ENCODE measurements around the gene COL1A1.

COL1A1 gene

DNA sequence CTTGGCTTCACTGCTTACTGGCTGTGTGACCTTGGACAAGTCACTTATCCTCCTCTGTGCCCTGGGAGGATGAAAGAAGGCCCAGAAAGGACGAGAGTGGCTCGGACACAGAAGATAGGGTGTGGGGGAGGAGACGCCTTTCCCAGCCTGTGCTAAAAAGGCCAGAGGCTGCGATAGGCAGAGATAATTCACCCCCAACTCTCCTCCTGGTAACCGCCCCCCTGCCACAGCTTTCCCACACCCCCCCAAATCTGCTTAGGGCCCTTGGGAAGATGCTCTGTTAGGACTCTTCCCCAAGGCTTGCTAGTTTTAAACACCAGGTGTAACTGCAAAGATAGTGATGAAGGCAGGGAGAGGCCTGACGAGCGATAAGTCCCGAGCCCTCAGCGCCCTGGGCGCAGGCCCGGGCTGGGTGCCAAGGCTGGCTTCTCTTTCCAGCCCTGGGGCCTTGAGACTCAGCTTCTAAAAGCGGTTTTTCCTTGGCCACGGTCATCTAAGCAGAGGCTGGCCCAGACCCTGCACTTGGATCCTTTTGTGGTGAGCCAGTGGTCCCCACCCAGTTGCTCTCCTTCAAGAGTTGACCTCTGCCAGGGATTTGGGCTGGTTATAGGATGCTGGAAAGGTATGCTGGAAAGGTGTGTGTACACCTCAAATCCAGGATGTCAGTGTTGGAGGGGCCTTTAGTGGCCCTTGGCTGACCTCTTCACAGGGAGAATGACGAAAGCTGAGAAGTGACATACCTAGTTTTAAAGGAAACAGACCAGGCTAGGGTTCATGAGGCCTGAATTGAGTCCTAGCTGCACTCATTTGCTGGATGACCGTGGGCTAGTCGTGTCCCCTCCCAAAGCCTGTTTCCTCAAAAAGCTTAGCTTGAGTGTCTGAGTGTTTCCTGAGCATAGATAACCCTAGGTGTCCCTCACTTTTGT lies 47.5 kb downstream of the COL1A1 start:
- no peak for DNase-seq (ENCODE audit: low spot score)

DNA sequence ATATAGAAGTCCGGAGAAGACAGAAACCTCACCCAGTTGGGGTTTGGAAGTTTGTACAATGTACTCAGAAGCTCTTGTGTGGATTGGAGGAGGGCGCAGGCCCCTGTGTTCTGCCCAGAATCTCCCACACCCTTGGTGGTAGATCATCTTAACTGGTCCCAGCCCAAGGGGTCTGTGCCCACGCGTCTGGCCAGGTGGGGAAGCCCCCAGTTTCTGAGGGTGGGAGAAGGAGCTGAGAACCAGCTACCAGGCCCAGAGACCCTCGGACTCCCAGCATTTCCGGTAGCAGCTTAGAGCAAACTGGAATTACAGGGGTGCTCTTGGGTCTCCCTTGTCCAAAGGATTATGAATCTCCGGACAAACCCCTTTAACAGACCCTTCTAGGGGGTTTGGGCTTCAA lies 48.7 kb downstream of the COL1A1 start:
- no peak for DNase-seq (ENCODE audit: low spot score)

DNA sequence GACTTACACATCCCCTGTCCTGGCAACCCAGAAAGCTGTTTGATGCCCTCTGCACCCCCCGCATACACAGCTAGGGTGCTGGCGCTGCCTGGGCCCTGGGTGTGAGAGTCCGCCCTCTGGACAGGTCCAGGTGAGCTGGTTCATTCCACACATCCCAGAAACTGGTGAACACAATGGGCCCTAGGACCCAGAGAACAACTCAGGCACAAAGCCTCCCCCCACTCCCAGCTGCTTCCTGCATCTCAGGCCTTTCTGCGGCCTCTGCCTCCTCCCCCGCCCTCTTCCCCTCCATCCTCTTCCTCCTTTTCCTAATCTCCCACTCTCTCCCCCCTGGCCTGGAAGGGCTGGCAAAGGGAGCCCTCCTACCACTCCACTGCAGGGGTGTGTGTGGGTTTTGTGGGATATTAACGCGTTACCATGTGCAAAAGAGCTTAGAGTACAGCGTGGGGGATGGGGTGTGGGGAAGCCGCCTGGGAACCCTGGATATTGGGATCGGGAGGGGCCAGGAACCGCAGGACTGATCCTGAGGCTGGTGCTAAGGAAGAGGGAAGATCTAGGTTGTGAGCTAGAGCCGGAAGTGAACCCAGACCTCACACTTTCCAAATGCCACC lies 49.4 kb downstream of the COL1A1 start:
- peak; percentile 52 for DNase-seq (ENCODE audit: low spot score)

DNA sequence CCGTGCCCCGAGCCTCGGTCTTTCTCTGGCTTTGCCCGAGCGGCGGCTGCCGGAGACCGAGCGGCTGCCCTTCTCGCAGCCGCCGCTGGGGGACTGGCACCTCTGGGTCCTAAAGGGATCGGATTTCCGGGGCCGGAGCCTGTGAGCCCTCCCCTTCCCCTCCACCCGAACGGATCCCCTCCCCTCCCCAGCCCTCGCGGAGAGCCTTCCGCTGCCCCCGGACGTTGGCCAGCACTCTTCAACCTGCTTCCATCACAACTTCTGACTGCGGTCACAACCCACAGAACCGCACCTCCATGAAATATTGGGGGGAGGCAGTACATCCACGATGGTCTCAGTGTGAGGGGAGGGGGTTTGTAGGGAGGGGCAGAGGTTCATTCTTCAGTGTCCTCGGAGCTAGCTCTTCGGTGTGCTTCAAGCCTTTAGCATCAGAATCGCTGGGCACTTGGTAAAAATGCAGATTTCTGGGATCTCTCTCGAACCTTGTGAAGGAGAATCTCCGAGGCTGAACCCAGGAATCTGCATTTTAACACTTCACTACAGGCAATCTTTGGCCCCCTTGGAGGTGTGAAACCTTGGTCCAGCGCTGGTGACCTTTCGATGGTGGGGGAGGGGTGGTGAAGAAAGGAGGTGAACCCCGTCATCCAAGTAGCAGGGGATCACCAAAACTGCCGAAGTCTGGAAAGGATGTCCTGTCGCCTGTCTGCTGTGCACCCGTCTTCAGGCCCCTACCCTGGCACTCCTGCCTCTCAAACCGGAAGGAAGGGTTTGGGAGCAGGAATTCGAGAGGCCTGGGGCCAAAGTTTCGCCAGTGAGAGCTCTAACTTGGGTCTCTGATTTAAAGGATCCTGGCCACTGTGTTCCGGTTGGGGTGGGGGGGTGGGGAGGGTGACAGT lies 50.1 kb downstream of the COL1A1 start:
- peak; percentile 86 for DNase-seq (ENCODE audit: low spot score)

DNA sequence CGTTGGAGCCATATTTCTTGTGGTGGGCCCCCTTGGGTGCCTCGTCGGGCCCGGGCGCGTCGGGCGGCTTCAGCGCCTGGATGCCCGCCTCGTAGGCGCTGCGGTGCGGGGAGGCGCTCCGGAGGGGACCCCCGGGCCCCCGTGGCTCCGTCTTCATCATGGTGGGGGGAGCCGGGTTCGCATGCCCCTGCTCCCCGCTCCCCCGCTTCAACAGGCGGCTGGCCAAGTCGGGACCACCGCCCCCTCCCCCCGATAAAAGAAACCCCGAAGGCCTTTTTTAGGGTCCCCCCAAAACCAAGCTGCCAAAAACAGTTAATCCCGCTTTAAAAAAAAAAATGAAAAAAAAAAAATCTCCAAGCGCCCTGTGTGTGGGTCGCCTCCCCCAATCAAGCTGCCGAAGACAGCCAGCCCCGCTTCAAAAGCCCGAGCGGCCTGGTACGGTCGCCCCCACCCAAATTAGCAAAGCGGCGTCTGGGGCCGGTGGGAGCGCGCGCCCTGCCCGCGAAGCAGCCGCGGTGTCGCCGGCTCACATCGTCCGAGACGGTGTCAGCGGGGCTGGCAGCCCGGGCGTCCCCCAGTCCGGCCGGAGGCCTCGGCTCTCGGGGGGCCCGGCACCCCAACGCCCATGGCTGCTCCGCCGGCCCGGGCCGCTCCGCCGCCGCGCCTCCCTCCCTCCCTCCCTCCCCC lies 50.9 kb downstream of the COL1A1 start, which contains the start of gene PPP1R9B:
Gene PPP1R9B (minus strand): TSS at position 324 of the 687 bp plus-strand sequence. CDS start 164 bp downstream, at position 160.
- no peak for DNase-seq (ENCODE audit: low spot score)

DNA sequence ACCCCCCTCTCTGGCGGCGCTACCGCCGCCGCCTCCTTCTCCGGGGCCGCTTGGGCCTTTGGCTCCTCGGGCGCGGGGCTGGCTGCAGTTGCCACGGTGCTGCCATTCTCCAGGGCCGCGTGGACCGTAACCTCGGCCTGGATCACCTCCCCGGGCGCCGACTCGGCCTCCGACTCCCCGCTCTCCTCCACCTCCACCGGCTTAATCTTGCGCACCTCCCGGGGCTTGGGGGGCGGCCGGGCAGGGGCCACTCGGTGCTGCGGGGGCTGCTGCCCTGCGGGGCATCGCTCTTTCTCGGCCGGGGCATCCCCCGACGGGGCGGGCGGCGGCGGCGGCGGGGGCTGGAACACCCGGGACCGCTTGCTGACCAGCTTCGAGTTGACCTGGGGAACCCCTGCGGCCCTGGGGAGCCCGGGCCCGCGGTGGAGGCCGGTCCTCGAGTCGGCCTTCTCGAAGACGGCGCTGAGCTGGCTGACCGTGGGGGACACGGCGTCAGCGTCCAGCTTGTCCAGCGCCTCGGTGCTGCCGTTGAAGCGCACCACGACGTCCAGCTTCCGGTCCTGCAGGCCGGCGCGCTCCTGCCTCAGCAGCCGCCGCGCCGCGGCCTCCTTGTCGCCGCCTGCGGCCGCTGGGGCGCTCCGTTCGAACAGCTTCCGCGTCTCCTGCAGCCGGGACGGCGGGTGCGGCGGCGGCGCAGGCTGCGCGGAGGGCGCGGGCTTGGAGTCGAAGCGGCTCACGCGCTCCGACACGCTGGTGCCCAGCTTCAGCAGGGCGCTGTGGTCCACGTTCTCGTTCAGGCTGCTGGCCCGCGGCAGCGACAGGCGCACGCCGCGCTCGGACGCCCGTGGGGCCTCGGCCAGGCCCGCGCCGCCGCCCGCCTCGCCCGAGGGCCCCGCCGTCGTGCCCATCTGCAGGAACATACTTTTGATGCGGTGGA lies 51.7 kb downstream of the COL1A1 start:
- peak; percentile 46 for DNase-seq (ENCODE audit: low spot score)

DNA sequence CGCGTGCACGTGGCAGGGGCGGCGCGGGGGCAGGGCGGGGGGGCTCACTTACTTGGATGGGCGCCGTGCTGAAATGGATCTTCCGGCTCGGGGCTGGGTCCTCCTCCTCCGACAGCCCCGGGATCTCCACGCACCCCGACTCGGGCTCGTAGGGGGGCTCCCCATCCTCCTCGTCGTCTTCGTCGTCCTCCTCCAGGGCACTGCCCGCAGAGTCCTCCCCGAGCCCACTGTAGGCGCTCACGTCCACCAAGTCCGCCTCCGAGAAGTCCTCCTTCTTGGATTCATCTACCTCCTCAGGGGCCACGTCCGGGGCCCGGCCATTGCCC lies 52.4 kb downstream of the COL1A1 start:
- no peak for DNase-seq (ENCODE audit: low spot score)

DNA sequence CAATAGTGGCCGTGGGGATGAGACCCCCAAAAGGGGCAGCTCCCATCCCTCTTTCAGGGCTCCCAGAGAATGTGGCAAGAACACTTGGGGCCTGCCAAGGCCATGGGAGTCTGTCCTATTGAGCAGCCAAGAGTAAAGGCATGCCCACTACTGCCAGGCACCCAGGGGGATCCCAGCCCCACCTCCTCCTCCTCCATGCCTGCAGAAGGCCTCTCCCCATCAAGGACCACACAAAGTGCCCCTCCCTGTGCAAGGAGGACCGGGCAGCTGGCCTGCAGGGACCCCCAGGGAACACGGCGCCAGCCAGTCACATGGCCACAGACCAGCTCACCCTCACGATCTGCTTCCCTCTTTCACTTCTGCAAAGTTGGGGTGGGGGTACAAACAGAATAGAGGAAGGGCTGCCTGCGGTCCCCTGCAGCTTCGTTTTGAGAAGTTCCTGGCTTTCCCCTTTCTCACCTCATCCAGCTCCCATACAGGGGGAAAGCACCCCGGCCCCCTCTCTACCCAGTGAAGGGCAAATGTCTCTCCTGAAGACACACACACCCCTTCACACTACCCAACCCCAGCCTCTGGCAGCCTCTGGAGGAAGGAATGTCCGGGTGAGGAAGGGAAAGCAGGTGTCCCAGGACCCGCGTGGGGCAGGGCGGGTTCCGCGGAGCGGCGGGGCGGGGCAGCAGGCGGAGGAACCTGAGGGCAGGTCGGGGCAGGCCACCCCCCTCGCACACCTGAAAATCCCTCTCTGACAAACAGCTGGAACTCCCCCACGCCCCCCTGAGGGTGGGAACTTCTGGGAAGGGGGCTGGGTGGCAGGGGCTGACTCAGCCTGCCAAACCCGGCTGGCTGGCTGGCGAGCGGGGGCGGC lies 53.0 kb downstream of the COL1A1 start:
- DNase-seq (ENCODE audit: low spot score), result peak; percentile 86

DNA sequence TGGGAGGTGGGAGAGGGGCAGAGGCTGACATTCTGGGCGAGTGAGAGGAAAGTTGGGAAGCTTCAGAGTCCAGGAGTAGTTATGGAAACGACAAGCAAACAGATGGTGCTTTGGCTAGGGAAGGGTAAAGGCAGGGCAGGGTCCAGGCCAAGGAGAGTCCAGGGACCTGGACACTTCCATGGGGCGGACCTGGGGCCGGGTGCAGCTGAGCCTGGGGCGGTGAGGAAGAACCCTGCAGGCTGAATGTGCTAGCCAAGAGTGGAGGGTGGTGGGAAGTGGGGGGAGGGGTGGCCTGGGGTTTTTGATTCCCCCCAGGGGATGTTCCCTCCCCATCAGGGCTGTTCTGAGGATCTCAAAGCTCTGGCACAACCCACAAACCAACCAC lies 53.6 kb downstream of the COL1A1 start:
- DNase-seq (ENCODE audit: low spot score), result no peak

DNA sequence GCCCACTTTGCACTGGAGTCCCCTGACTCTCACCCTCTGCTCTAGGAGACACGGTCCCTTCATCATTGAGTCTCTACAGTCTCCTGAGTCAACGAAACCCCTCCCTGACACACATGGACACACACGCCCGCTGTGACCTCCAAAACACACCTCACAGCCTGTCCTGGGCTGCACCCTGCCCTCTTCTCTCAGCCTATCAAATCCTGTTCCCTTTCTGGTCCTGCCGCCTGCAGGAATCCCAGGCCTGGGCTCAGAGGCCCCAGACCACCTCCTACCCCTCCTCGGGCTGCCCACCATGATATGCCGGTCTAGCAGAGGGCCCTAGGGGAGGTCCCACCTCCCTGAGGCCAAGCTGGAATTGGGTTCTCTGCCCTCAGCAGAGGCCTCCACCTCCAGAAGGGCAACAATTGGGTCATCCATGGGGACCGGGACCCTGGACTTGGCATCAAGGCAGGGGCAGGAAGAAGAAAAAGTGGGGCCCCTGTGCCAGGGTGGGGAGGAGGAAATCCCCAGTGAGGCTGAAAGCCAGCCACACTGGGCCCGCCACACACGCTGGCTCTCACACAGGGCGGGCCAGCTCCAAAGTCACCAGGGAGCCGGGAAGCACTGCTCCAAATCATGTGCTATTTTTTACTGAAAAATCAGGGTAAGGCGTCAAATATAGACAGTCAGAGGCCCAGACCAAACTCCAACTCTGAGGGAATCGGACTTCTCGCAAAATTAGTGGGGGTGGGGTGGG lies 54.3 kb downstream of the COL1A1 start:
- no peak for DNase-seq (ENCODE audit: low spot score)

DNA sequence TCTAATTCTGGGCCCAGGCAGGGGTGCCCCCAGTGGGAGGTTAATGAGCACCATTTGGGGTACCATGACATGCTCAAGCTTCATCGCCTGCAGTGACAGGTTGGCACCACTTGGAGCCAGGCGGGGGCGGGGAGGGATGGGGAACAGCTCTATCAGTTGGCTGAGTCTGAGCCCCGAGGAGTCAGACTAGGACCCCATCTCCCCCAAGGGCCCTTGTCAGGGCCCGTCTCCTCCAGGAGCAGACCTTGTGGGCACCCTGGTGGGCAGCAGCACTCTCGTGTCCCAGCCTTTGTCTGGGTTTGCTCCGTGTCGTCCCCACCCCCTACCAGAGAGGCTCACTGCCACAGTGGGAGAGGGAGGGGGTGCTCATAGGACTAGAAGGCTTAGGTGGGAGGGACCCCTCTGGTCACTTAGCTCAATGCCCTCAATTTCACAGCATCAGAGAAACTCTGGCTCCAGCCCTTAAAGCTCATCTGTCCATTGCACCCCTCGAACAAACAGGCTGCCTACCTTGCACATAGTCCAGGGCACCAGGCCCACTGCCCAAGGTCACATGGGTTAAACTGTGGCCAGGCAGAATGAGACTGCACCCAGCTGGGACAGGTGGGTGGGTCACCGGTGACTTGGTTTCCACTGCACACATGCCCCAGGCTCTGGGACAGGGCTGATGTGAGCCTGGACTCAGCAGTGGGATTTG lies 55.1 kb downstream of the COL1A1 start:
- no peak for DNase-seq (ENCODE audit: low spot score)

DNA sequence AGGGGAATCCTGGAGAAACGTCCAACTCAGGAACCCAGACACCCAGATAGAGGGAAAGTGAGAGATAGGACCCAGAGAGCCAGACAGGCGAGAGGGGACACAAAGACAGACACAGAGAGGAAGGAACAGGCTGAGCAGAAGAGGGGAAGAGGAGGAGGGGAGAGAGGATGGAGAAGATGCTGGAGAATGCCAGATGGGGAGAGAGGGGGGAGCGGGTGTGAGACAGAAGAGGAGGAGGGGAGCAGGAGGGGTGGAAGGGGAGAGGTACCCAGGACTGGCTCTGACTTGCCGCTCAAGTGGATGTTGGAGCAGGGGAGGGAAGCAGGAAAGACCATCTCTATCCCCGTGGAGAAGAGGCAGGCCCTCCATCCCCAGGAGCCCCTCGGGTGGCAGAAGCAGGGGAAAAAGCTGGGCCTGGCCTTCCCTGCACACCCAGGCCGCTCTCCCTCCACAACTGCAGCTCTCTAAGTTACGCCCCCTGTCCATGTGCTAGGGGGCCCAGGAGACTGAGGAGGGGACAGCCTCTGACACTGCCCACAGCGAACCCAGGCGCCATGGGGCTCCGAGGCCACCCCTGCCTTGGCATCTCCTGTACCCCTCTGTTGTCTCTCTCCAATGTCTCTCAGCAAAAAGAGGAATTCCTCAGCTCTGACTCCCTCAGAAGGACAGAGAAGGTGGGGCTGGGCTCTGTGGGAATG lies 55.8 kb downstream of the COL1A1 start:
- no peak for DNase-seq (ENCODE audit: low spot score)

DNA sequence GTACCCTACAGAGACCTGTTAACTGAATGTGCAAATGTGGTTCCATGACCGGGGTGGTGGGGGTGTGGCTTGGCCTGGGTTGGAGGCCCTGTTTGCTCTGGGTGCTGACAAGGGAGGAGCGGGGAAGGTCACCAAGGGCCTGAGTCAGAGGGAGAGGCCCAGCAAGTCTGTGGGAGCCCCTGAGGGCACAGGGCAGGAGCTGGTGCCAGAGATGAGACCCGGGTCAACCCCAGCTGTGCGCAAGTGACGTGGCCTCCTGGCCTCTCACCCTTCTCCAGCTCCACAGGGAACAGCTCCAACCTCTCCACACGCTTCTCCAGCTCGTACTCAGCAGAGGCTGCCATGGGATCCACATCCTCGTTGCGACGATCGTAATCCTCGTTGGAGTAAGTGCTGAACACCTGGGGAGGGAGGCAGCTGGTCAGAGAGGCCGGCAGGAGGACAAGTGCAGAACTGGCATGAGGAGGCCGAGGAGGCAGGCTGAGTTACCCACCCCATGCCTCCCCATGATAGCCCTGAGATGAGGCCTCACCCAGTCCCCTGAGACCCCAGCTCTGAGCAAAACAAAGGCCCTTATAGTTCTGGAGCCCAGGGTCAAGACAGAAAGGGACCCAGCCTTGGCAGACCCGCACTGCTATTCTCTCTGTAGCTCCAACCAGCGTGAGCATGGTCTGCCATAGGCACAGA lies 56.4 kb downstream of the COL1A1 start:
- DNase-seq (ENCODE audit: low spot score), result no peak

DNA sequence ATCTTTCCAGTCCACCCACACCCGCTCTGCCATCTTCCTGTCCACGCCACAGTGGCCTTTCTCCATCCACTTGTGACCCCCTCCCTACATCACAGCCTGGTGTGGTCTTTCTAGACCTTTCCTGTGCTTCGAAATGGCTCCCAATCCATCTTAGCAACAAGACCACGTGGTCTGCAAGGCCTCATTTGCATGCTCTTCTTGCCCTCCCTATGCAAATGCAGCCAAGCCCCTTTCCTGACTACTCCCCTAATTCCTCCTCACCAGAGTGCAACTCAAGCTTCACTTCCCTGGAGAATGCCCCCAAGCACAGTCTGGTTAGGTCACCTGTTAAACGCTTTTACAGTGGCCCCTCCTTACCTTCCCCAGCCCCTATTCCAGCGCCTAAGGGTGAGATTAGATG lies 57.1 kb downstream of the COL1A1 start:
- DNase-seq (ENCODE audit: low spot score), result no peak

DNA sequence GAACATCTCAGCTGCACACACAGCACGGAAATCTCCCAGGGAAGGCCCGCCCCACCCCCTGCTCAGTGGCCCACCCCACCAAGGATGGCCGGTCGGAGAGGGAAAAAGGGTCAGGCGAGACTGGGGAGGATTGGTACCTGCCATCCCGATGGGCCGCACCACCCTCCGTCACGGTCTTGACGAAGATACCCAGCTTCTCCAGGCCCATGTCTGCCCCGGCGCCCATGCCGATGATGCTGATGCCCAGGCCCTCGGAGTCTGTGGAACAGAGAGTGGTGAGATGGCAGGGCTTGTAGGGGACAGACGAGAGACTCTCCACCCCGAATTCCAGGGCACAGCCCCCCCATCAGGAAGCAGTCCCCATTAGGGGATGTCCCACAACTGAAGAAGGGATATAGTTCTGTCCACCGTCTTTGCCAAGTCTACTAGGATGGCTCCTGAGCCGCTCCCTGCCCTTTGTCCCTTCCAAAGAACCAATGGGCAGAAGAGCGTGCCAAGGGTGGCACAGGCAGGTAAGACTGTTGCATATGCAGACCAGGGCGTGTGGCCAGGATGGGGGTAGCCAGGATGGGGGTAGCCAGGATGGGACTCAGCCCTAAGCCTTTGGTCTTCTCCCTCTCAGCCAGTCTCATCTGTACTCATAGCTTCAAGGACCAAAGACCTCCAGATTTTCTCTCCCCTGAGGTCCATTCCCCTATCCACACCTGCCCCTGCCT lies 57.8 kb downstream of the COL1A1 start:
- no peak for DNase-seq (ENCODE audit: low spot score)

DNA sequence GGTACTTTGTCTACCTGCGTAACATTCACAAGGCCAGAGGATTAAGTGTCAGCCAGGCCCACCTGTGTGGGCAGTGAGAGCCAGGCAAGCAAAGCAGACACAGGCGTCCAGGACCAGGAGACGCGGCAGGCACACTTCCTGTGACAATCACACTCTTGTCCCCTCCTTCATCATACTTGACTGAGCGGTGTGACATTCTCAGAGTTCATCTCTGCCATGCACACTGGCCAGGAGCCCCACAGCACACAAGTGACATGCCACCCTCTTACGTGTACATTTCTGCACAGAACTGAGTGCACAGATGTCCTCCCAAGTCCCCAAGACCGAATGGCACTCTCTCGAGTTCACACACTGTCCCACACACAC lies 59.7 kb downstream of the COL1A1 start:
- no peak for DNase-seq (ENCODE audit: low spot score)
